Endothelial cell of umbilical vein (primary cell): Measurements from ENCODE around the gene IFNA5.

ENCODE experiments used
- EZH2 ChIP-seq: IDR thresholded peaks from 2 replicates; pipeline ENCODE4 v1.6.1; 2012; ENCODE audit warnings: borderline replicate concordance, low read depth, mild to moderate bottlenecking, moderate library complexity, low read length, inconsistent platforms; ENCODE audit not compliant: severe bottlenecking
- TF ChIP-seq, protein P1 (sequence below), 2 donors: IDR thresholded peaks; 1 replicate in 1 of 2; 2 replicates in 1 of 2; pipeline ENCODE4 v1.5.1; 2011; ENCODE audit warnings: low read length in 2 of 2, mild to moderate bottlenecking in 2 of 2, moderate library complexity in 2 of 2, control low read depth in 1 of 2, inconsistent platforms in 1 of 2, low read depth in 1 of 2; ENCODE audit not compliant: insufficient read depth in 1 of 2; ENCODE audit errors: extremely low read depth in 1 of 2

DNA sequence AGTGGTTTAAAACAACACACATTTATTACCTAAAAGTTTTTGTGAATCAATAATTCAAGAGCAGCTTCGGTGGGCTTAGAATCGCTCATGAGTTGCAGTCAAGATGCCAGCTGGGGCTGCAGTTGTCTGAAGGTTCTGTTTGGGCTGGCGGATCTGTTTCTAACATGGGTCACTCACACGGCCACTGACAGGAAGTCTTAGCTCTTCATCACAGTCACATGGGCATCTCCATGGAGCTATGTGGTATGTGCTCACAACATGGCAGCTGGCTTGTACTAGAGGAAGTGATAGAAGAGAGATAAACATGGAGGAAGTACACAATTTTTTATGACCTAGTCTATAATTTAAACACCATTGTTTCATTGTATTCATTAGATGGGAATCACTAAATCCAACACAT, 18.9 kb upstream of the IFNA5 start:
- TF ChIP-seq, protein P1, sequence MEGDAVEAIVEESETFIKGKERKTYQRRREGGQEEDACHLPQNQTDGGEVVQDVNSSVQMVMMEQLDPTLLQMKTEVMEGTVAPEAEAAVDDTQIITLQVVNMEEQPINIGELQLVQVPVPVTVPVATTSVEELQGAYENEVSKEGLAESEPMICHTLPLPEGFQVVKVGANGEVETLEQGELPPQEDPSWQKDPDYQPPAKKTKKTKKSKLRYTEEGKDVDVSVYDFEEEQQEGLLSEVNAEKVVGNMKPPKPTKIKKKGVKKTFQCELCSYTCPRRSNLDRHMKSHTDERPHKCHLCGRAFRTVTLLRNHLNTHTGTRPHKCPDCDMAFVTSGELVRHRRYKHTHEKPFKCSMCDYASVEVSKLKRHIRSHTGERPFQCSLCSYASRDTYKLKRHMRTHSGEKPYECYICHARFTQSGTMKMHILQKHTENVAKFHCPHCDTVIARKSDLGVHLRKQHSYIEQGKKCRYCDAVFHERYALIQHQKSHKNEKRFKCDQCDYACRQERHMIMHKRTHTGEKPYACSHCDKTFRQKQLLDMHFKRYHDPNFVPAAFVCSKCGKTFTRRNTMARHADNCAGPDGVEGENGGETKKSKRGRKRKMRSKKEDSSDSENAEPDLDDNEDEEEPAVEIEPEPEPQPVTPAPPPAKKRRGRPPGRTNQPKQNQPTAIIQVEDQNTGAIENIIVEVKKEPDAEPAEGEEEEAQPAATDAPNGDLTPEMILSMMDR (IDR thresholded peaks at IDR 0.05; ENCODE audit: extremely low read depth in 1 of 2, insufficient read depth in 1 of 2, low read depth in 1 of 2, low read length in 2 of 2) = no peak
- TF ChIP-seq EZH2 = no peak
